HEK293 (cell line): ENCODE data around the gene ZNF83.
"Not testable (repeated sequence)": the region's sequence is repeated elsewhere in the genome, so short reads cannot be mapped to it uniquely, and the experiment has no call there.

Experiments used
- CTCF ChIA-PET: fragments of 350-600 bp; formaldehyde crosslinking; extraction: SDS; loops from one replicate; lab custom pipeline; 2021; ENCODE audit warnings: antibody characterized with exemption; lab: Yijun Ruan, JAX
- POLR2A ChIA-PET: fragments of 300-600 bp; formaldehyde crosslinking; extraction: SDS; loops from one replicate; lab custom pipeline; 2020; ENCODE audit warnings: antibody characterized with exemption, inconsistent platforms; lab: Yijun Ruan, JAX
- H3K27ac ChIP-seq: fragments of 200-500 bp; sonication (Bioruptor generic); 2 replicates; pipeline ENCODE4 v1.5.1; 2014; ENCODE audit warnings: low read depth, low read length, control low read depth, inconsistent platforms; ENCODE audit errors: extremely low read depth
- H3K36me3 ChIP-seq, 2 experiments: fragments of 200-500 bp in 1 of 2; sonication (Bioruptor generic) in 1 of 2; 1 replicate in 1 of 2; 2 replicates in 1 of 2; pipeline ENCODE4 v1.5.1; 2014 to 2017; ENCODE audit warnings: inconsistent platforms in 2 of 2, low read length in 2 of 2; ENCODE audit not compliant: control insufficient read depth in 2 of 2, insufficient read depth in 1 of 2
- H3K4me1 ChIP-seq: fragments of 200-500 bp; sonication (Bioruptor generic); 2 replicates; pipeline ENCODE4 v1.5.1; 2014; ENCODE audit warnings: mild to moderate bottlenecking, low read length, inconsistent platforms; ENCODE audit not compliant: control insufficient read depth, insufficient read depth
- H3K4me3 ChIP-seq: 2 replicates; pipeline ENCODE4 v1.5.1; 2011; ENCODE audit warnings: low read depth, mild to moderate bottlenecking, control low read depth, low read length, moderate library complexity
- H3K9me3 ChIP-seq: fragments of 200-500 bp; sonication (Bioruptor generic); 2 replicates; pipeline ENCODE4 v1.5.1; 2014; ENCODE audit warnings: low read depth, low read length, inconsistent platforms; ENCODE audit not compliant: control insufficient read depth, insufficient read depth
- KLF10 ChIP-seq: fragments of 450-650 bp; IDR thresholded peaks from 2 replicates; pipeline ENCODE4 v1.5.1; 2018; ENCODE audit warnings: missing biosample characterization, mild to moderate bottlenecking, missing genetic modification characterization
- KLF16 ChIP-seq: fragments of 450-650 bp; formaldehyde crosslinking; IDR thresholded peaks from 2 replicates; pipeline ENCODE4 v1.5.1; 2017; ENCODE audit warnings: missing biosample characterization, missing genetic modification characterization
- MYNN ChIP-seq: fragments of 450-650 bp; formaldehyde crosslinking; IDR thresholded peaks from 2 replicates; pipeline ENCODE4 v1.5.1; 2016; ENCODE audit warnings: missing biosample characterization, missing genetic modification characterization, borderline replicate concordance
- SP2 ChIP-seq: fragments of 450-650 bp; formaldehyde crosslinking; IDR thresholded peaks from 2 replicates; pipeline ENCODE4 v1.5.1; 2016; ENCODE audit warnings: missing biosample characterization, missing genetic modification characterization
- ZBTB21 ChIP-seq: fragments of 450-650 bp; formaldehyde crosslinking; IDR thresholded peaks from 2 replicates; pipeline ENCODE4 v1.5.1; 2017; ENCODE audit warnings: missing biosample characterization, missing genetic modification characterization
- ZNF114 ChIP-seq: fragments of 450-650 bp; formaldehyde crosslinking; IDR thresholded peaks from 2 replicates; pipeline ENCODE4 v1.5.0; 2017; ENCODE audit warnings: missing biosample characterization, missing genetic modification characterization
- ZNF157 ChIP-seq: fragments of 450-650 bp; formaldehyde crosslinking; IDR thresholded peaks from 2 replicates; pipeline ENCODE4 v1.5.1; 2016; ENCODE audit warnings: missing biosample characterization, missing genetic modification characterization
- ZNF174 ChIP-seq: fragments of 450-650 bp; formaldehyde crosslinking; IDR thresholded peaks from 2 replicates; pipeline ENCODE4 v1.5.0; 2017; ENCODE audit warnings: missing biosample characterization, mild to moderate bottlenecking, missing genetic modification characterization
- ZNF221 ChIP-seq: fragments of 450-650 bp; formaldehyde crosslinking; IDR thresholded peaks from 2 replicates; pipeline ENCODE4 v1.5.1; 2017; ENCODE audit warnings: missing biosample characterization, missing genetic modification characterization, borderline replicate concordance
- ZNF223 ChIP-seq: fragments of 450-650 bp; formaldehyde crosslinking; IDR thresholded peaks from 2 replicates; pipeline ENCODE4 v1.5.1; 2016; ENCODE audit warnings: missing biosample characterization, missing genetic modification characterization
- ZNF24 ChIP-seq: fragments of 450-650 bp; formaldehyde crosslinking; IDR thresholded peaks from 2 replicates; pipeline ENCODE4 v1.5.1; 2016; ENCODE audit warnings: missing biosample characterization, missing genetic modification characterization
- ZNF248 ChIP-seq: fragments of 450-650 bp; formaldehyde crosslinking; IDR thresholded peaks from 2 replicates; pipeline ENCODE4 v1.5.1; 2017; ENCODE audit warnings: missing biosample characterization, missing genetic modification characterization
- ZNF266 ChIP-seq: fragments of 450-650 bp; formaldehyde crosslinking; IDR thresholded peaks from 2 replicates; pipeline ENCODE4 v1.5.1; 2016; ENCODE audit warnings: missing biosample characterization, missing genetic modification characterization, low read depth
- ZNF404 ChIP-seq: fragments of 450-650 bp; formaldehyde crosslinking; IDR thresholded peaks from 2 replicates; pipeline ENCODE4 v1.5.1; 2017; ENCODE audit warnings: missing biosample characterization, missing genetic modification characterization
- ZNF530 ChIP-seq: fragments of 450-650 bp; formaldehyde crosslinking; IDR thresholded peaks from 2 replicates; pipeline ENCODE4 v1.5.1; 2016; ENCODE audit warnings: low read depth, missing biosample characterization, missing genetic modification characterization
- ZNF560 ChIP-seq: fragments of 450-650 bp; formaldehyde crosslinking; IDR thresholded peaks from 2 replicates; pipeline ENCODE4 v1.5.1; 2017; ENCODE audit warnings: missing biosample characterization, missing genetic modification characterization, borderline replicate concordance
- ZNF623 ChIP-seq: fragments of 450-650 bp; formaldehyde crosslinking; IDR thresholded peaks from 2 replicates; pipeline ENCODE4 v1.5.1; 2016; ENCODE audit warnings: missing biosample characterization, missing genetic modification characterization
- ZNF658 ChIP-seq: fragments of 450-650 bp; formaldehyde crosslinking; IDR thresholded peaks from 2 replicates; pipeline ENCODE4; 2016; ENCODE audit warnings: missing biosample characterization, missing genetic modification characterization
- ZNF701 ChIP-seq: fragments of 450-650 bp; formaldehyde crosslinking; IDR thresholded peaks from 2 replicates; pipeline ENCODE4 v1.5.1; 2016; ENCODE audit warnings: missing biosample characterization, missing genetic modification characterization
- ZNF76 ChIP-seq: fragments of 450-650 bp; formaldehyde crosslinking; IDR thresholded peaks from 2 replicates; pipeline ENCODE4; 2016; ENCODE audit warnings: low read depth, missing biosample characterization, missing genetic modification characterization, borderline replicate concordance
- ZNF837 ChIP-seq: fragments of 450-650 bp; formaldehyde crosslinking; IDR thresholded peaks from 2 replicates; pipeline ENCODE4 v1.5.1; 2016; ENCODE audit warnings: missing biosample characterization, missing genetic modification characterization
- TF ChIP-seq, protein P1 (sequence below): fragments of 450-650 bp; formaldehyde crosslinking; optimal IDR thresholded peaks from 2 replicates; pipeline ENCODE3; 2016; ENCODE audit warnings: missing biosample characterization, mild to moderate bottlenecking, missing genetic modification characterization
- TF ChIP-seq, protein P2 (sequence below): fragments of 450-650 bp; formaldehyde crosslinking; IDR thresholded peaks from 2 replicates; pipeline ENCODE4 v1.5.1; 2017; ENCODE audit warnings: missing biosample characterization, missing genetic modification characterization
- TF ChIP-seq, protein P3 (sequence below): fragments of 450-650 bp; formaldehyde crosslinking; IDR thresholded peaks from 2 replicates; pipeline ENCODE4 v1.5.1; 2016; ENCODE audit warnings: missing biosample characterization, missing genetic modification characterization
- TF ChIP-seq, protein P4 (sequence below): fragments of 450-650 bp; formaldehyde crosslinking; IDR thresholded peaks from 2 replicates; pipeline ENCODE4 v1.5.1; 2017; ENCODE audit warnings: missing biosample characterization, missing genetic modification characterization

The ZNF83 gene

DNA sequence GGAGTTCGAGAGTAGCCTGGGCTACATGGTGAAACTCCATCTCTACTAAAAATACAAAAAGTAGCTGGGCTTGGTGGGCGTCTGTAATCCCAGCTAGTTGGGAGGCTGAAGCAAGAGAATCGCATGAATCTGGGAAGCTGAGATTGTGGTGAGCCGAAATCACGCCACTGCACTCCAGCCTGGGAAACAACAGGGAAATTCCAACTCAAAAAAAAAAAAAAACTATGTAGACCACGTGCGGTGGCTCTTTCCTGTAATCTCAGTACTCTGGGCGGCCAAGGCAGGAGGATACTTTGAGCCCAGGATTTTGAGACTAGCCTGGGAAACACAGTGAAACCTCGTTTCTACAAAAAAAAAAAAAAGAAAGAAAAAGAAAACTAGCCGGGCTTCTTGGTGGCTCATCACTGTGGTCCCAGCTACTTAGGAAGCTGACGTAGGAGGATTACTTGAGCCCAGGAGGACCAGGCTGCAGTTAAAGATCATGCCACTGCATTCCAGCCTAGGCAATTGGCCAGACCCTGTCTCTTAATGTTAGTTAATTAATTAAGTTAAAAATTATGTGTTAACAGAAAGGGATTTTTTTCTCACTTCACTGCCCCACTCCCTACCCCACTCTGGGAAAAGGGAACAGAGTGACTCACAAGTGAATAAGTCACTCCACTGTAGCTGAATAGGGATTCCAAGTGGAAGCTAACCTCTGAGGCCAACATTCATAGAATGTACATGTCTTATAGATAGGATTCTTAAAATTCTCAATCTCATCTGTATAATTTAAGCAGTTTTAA is 2.2 kb downstream of the ZNF83 start (continued):
- no peak for TF ChIP-seq SP2 (tag by site-specific recombination)
- TF ChIP-seq, all 188 proteins: peak for 0

DNA sequence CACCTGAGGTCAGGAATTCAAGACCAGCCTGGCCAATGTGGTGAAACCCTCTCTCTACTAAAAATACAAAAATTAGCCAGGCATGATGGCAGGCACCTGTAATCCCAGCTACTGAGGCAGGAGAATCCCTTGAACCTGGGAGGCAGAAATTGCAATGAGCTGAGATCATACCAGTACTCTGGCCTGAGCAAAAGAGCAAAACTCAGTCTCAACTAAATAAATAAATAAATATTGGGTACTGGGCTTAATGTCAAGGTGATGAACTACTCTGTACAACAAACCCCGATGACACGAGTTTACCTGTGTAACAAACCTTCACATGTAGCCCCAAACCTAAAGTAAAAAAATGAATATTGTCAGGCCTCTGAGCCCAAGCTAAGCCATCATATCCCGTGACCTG is 10.7 kb downstream of the ZNF83 start:
- POLR2A ChIA-PET, H3K4me1 ChIP-seq, H3K4me3 ChIP-seq, CTCF ChIA-PET, H3K9me3 ChIP-seq, H3K27ac ChIP-seq: not testable (repeated sequence)
- peaks cover 0 to 42% of the 10 kb centered on the region in 2 experiments; a peak in 1 of 3 replicates for H3K36me3 ChIP-seq

DNA sequence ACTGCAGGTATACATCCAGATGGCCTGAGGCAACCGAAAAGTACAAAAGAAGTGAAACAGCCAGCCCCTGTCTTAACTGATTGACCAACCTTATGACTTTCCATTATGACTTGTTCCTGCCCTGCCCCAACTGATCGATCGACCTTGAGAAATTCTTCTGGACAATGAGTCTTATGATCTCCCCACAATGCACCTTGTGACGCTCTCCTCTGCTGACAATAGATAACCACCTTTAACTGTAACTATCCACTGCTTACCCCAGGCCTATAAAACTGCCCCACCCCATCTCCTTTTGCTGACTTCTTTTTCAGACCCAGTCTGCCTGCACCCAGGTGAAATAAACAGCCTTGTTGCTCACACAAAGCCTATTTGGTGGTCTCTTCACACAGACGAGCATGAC is 11.2 kb downstream of the ZNF83 start:
- TF ChIP-seq, protein P1, sequence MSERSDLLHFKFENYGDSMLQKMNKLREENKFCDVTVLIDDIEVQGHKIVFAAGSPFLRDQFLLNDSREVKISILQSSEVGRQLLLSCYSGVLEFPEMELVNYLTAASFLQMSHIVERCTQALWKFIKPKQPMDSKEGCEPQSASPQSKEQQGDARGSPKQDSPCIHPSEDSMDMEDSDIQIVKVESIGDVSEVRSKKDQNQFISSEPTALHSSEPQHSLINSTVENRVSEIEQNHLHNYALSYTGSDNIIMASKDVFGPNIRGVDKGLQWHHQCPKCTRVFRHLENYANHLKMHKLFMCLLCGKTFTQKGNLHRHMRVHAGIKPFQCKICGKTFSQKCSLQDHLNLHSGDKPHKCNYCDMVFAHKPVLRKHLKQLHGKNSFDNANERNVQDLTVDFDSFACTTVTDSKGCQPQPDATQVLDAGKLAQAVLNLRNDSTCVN (tag by site-specific recombination), result no peak
- no peak for TF ChIP-seq ZNF221 (tag by site-specific recombination)
- TF ChIP-seq, protein P2, sequence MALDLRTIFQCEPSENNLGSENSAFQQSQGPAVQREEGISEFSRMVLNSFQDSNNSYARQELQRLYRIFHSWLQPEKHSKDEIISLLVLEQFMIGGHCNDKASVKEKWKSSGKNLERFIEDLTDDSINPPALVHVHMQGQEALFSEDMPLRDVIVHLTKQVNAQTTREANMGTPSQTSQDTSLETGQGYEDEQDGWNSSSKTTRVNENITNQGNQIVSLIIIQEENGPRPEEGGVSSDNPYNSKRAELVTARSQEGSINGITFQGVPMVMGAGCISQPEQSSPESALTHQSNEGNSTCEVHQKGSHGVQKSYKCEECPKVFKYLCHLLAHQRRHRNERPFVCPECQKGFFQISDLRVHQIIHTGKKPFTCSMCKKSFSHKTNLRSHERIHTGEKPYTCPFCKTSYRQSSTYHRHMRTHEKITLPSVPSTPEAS (tag by site-specific recombination), result no peak
- TF ChIP-seq ZNF157 (tag by site-specific recombination), result no peak
- TF ChIP-seq, protein P3, sequence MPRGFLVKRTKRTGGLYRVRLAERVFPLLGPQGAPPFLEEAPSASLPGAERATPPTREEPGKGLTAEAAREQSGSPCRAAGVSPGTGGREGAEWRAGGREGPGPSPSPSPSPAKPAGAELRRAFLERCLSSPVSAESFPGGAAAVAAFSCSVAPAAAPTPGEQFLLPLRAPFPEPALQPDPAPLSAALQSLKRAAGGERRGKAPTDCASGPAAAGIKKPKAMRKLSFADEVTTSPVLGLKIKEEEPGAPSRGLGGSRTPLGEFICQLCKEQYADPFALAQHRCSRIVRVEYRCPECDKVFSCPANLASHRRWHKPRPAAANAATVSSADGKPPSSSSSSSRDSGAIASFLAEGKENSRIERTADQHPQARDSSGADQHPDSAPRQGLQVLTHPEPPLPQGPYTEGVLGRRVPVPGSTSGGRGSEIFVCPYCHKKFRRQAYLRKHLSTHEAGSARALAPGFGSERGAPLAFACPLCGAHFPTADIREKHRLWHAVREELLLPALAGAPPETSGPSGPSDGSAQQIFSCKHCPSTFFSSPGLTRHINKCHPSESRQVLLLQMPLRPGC (tag by site-specific recombination), result no peak
- no peak for TF ChIP-seq ZNF560 (tag by site-specific recombination)
- no peak for TF ChIP-seq ZNF530 (tag by site-specific recombination)
- TF ChIP-seq ZNF114 (tag by site-specific recombination), result no peak
- TF ChIP-seq, all 188 proteins: peak for 0
- no peaks in the 10 kb centered on the region for H3K4me1 ChIP-seq
- peaks cover 0 to 45% of the 10 kb centered on the region in 2 experiments; a peak in 1 of 3 replicates for H3K36me3 ChIP-seq
- CTCF ChIA-PET, result no interaction called here
- no peak overlapping the region for H3K27ac ChIP-seq
- peaks cover 2% of the 10 kb centered on the region; the same call in 1 of the 2 replicates for H3K9me3 ChIP-seq
- H3K4me3 ChIP-seq, result no peak overlapping the region
- POLR2A ChIA-PET, result no interaction called here

DNA sequence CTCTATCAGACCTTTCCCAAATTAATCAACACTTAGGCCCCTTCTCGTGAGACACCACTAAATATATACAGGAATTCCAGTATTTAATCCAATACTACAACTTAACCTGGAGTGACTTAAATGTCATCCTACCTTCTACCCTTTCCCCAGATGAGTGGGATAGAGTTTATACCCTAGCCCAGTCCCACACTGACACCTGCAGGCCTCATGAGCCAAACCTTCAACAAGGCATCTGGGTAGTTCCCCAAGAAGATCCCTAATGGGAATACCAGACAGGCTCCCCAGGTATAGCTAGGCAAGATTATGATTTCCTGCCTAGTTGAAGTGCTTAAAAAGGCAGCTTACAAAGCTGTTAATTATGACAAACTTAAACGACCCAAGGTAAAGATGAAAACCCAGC is 15.9 kb downstream of the ZNF83 start:
- H3K36me3 ChIP-seq, result peaks cover 0 to 78% of the 10 kb centered on the region in 2 experiments; a peak in 1 of 3 replicates
- ChIA-PET POLR2A (no interaction called here), CTCF (no interaction called here)
- peaks cover 2% of the 10 kb centered on the region; the same call in 1 of the 2 replicates for H3K9me3 ChIP-seq
- no peak overlapping the region for H3K4me3 ChIP-seq
- no peaks in the 10 kb centered on the region for H3K4me1 ChIP-seq
- no peak overlapping the region for H3K27ac ChIP-seq
- no peak for TF ChIP-seq ZNF404 (tag by site-specific recombination)
- no peak for TF ChIP-seq ZNF623 (tag by site-specific recombination)
- no peak for TF ChIP-seq ZNF76 (tag by site-specific recombination)
- no peak for TF ChIP-seq ZNF174 (tag by site-specific recombination)
- TF ChIP-seq ZNF701 (tag by site-specific recombination), result no peak
- TF ChIP-seq ZBTB21, result no peak
- TF ChIP-seq ZNF837, result no peak
- TF ChIP-seq ZNF223 (tag by site-specific recombination), result no peak
- no peak for TF ChIP-seq MYNN (tag by site-specific recombination)
- no peak for TF ChIP-seq ZNF24 (tag by site-specific recombination)
- no peak for TF ChIP-seq ZNF266 (tag by site-specific recombination)
- TF ChIP-seq ZNF248 (tag by site-specific recombination), result no peak
- TF ChIP-seq ZNF658 (tag by site-specific recombination), result no peak
- TF ChIP-seq KLF10, result no peak
- TF ChIP-seq, protein P4, sequence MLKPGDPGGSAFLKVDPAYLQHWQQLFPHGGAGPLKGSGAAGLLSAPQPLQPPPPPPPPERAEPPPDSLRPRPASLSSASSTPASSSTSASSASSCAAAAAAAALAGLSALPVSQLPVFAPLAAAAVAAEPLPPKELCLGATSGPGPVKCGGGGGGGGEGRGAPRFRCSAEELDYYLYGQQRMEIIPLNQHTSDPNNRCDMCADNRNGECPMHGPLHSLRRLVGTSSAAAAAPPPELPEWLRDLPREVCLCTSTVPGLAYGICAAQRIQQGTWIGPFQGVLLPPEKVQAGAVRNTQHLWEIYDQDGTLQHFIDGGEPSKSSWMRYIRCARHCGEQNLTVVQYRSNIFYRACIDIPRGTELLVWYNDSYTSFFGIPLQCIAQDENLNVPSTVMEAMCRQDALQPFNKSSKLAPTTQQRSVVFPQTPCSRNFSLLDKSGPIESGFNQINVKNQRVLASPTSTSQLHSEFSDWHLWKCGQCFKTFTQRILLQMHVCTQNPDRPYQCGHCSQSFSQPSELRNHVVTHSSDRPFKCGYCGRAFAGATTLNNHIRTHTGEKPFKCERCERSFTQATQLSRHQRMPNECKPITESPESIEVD, result no peak
- no peak for TF ChIP-seq KLF16 (tag by site-specific recombination)
